GM21367 (cell line): ENCODE data around the gene SOCS1.

Source experiments
- ATAC-seq: cut with Tn5 transposase; IDR thresholded peaks from one replicate; pipeline ENCODE4 v1.9.1; 2021; ENCODE audit not compliant: unreplicated experiment

SOCS1 gene

GRCh38 chr16:11208916-11209665, 46.9 kb downstream of the SOCS1 start:
- no peak for ATAC-seq

GRCh38 chr16:11207646-11208045, 48.4 kb downstream of the SOCS1 start:
- no peak for ATAC-seq

GRCh38 chr16:11205754-11206581, 50.0 kb downstream of the SOCS1 start:
- ATAC-seq = no peak

GRCh38 chr16:11205065-11205699, 50.8 kb downstream of the SOCS1 start:
- ATAC-seq = no peak

- ATAC-seq = no peak
Observed at GRCh38 chr16:11204513-11205047, 51.4 kb downstream of the SOCS1 start.
